H1 (cell line): ENCODE data around the gene DIPK1B. TPM values are rescaled to one million over a fixed set of nuclear protein-coding genes. Genes with fewer than 3 reads are reported as not detected.

Experiments
- CTCF ChIA-PET: fragments of 300-600 bp; sonication (Branson Sonifier 250); formaldehyde crosslinking; loops from one replicate; lab custom pipeline; 2021; ENCODE audit not compliant: partially characterized antibody; lab: Charles Lee
- POLR2A ChIA-PET: fragments of 300-600 bp; sonication (Branson Sonifier 250); formaldehyde crosslinking; loops from one replicate; lab custom pipeline; 2021; ENCODE audit warnings: inconsistent platforms; ENCODE audit not compliant: partially characterized antibody; lab: Charles Lee
- DNase-seq, 2 experiments: peaks; one replicate each; pipeline versions ENCODE4 v3.0.0 to v3.0.0-alpha.2; 2010 to 2022; ENCODE audit warnings: low spot score in 2 of 2, low read depth in 1 of 2, mixed read lengths in 1 of 2
- FAIRE-seq: peaks from 2 replicates; lab custom pipeline; 2011; peaks lifted over from hg19 to GRCh38; lab: Jason Lieb, UNC
- H2AFZ ChIP-seq: 2 replicates; pipeline ENCODE4 v1.8.1; 2012; ENCODE audit warnings: low read length, inconsistent platforms
- H2AK5ac ChIP-seq: 2 replicates; pipeline ENCODE4 v1.6.1; 2013; ENCODE audit warnings: low read depth, low read length
- H2BK120ac ChIP-seq: replicated peaks from 2 replicates; pipeline ENCODE3; 2013; ENCODE audit warnings: low read depth, low read length, inconsistent platforms
- H2BK12ac ChIP-seq: 2 replicates; pipeline ENCODE4 v1.6.1; 2013; ENCODE audit warnings: low read depth, low read length
- H2BK15ac ChIP-seq: 2 replicates; pipeline ENCODE4 v1.6.1; 2013; ENCODE audit warnings: low read length
- H2BK20ac ChIP-seq: 2 replicates; pipeline ENCODE4 v1.6.1; 2013; ENCODE audit warnings: low read length
- H2BK5ac ChIP-seq: 2 replicates; pipeline ENCODE4 v1.6.1; 2013; ENCODE audit warnings: low read depth, low read length
- H3K14ac ChIP-seq: 2 replicates; pipeline ENCODE4 v1.6.1; 2013; ENCODE audit warnings: inconsistent platforms; ENCODE audit not compliant: insufficient read length
- H3K18ac ChIP-seq: 2 replicates; pipeline ENCODE4 v1.6.1; 2013; ENCODE audit warnings: low read length; ENCODE audit errors: extremely low read depth
- H3K23ac ChIP-seq: 2 replicates; pipeline ENCODE4 v1.6.1; 2013; ENCODE audit warnings: inconsistent platforms; ENCODE audit not compliant: insufficient read length
- H3K23me2 ChIP-seq: 2 replicates; pipeline ENCODE4 v1.6.1; 2013; ENCODE audit warnings: low read depth, low read length
- H3K27ac ChIP-seq: 2 replicates; pipeline ENCODE4 v1.6.1; 2011; ENCODE audit warnings: low read depth, low read length, inconsistent platforms
- H3K27me3 ChIP-seq, 4 experiments: replicated peaks in 1 of 4; 1 replicate in 1 of 4; 2 replicates in 3 of 4; pipeline versions ENCODE4 v1.6.1 to v1.8.1; 2011 to 2013; ENCODE audit warnings: low read length in 3 of 4, mild to moderate bottlenecking in 3 of 4, inconsistent platforms in 2 of 4, mixed read lengths in 2 of 4, moderate library complexity in 1 of 4; ENCODE audit not compliant: control insufficient read depth in 3 of 4, insufficient read depth in 3 of 4; ENCODE audit errors: extremely low read depth in 1 of 4
- H3K36me3 ChIP-seq, 4 experiments: 2 replicates each; pipeline versions ENCODE4 v1.6.1 to v1.8.1; 2011 to 2013; ENCODE audit warnings: mild to moderate bottlenecking in 4 of 4, low read length in 3 of 4, moderate library complexity in 2 of 4, control low read depth in 1 of 4, inconsistent platforms in 1 of 4; ENCODE audit not compliant: insufficient read depth in 4 of 4, control insufficient read depth in 2 of 4
- H3K4ac ChIP-seq: replicated peaks from 2 replicates; pipeline ENCODE3; 2013; ENCODE audit warnings: low read length, low read depth, mixed read lengths, inconsistent platforms; ENCODE audit not compliant: insufficient read length
- H3K4me1 ChIP-seq, 4 experiments: replicated peaks in 1 of 4; 1 replicate in 1 of 4; 2 replicates in 3 of 4; pipeline versions ENCODE4 v1.6.1 to v1.8.1; 2011 to 2013; ENCODE audit warnings: low read length in 3 of 4, inconsistent platforms in 2 of 4, mixed read lengths in 1 of 4; ENCODE audit not compliant: insufficient read depth in 4 of 4, control insufficient read depth in 3 of 4
- H3K4me2 ChIP-seq, 2 experiments: 2 replicates each; pipeline versions ENCODE4 v1.6.1 to v1.8.1; 2011 to 2013; ENCODE audit warnings: low read depth in 2 of 2, low read length in 2 of 2, control low read depth in 1 of 2, inconsistent platforms in 1 of 2, mild to moderate bottlenecking in 1 of 2; ENCODE audit not compliant: insufficient read depth in 1 of 2
- H3K4me3 ChIP-seq, 4 experiments: fragments of 200-600, 300-600 bp in 1 of 4; sonication (generic), shearing (Covaris generic), sonication (Bioruptor Twin) in 1 of 4; 2 replicates each; pipeline versions ENCODE4 v1.5.1 to v1.8.1; 2011 to 2016; ENCODE audit warnings: low read length in 4 of 4, low read depth in 3 of 4, control low read depth in 2 of 4, inconsistent platforms in 2 of 4, mild to moderate bottlenecking in 2 of 4, mixed read lengths in 1 of 4, moderate library complexity in 1 of 4; ENCODE audit not compliant: insufficient read depth in 2 of 4; ENCODE audit errors: extremely low read depth in 1 of 4
- H3K56ac ChIP-seq: replicated peaks from 2 replicates; pipeline ENCODE3; 2013; ENCODE audit warnings: low read depth, mild to moderate bottlenecking, mixed read lengths, low read length, inconsistent platforms; ENCODE audit not compliant: insufficient read length
- H3K79me1 ChIP-seq: 2 replicates; pipeline ENCODE4 v1.6.1; 2013; ENCODE audit warnings: low read depth, low read length, control low read depth
- H3K79me2 ChIP-seq, 2 experiments: 2 replicates each; pipeline versions ENCODE4 v1.6.1 to v1.8.1; 2012 to 2013; ENCODE audit warnings: low read length in 2 of 2, mild to moderate bottlenecking in 2 of 2, inconsistent platforms in 1 of 2; ENCODE audit not compliant: insufficient read depth in 2 of 2, control insufficient read depth in 1 of 2
- H3K9ac ChIP-seq, 4 experiments: replicated peaks in 1 of 4; 1 replicate in 1 of 4; 2 replicates in 3 of 4; pipeline versions ENCODE4 v1.6.1 to v1.8.1; 2011 to 2013; ENCODE audit warnings: low read depth in 3 of 4, low read length in 3 of 4, control low read depth in 2 of 4, mild to moderate bottlenecking in 2 of 4, moderate library complexity in 2 of 4, inconsistent platforms in 1 of 4; ENCODE audit errors: extremely low read depth in 1 of 4
- H3K9me3 ChIP-seq, 2 experiments: 2 replicates each; pipeline versions ENCODE4 v1.6.1 to v1.8.1; 2012 to 2013; ENCODE audit warnings: mild to moderate bottlenecking in 2 of 2, moderate library complexity in 2 of 2, control low read depth in 1 of 2, inconsistent platforms in 1 of 2, low read depth in 1 of 2, low read length in 1 of 2, mixed read lengths in 1 of 2; ENCODE audit not compliant: insufficient read depth in 2 of 2
- H4K20me1 ChIP-seq, 2 experiments: replicated peaks in 1 of 2; 2 replicates each; pipeline versions ENCODE3 to v1.8.1; 2011 to 2013; ENCODE audit warnings: inconsistent platforms in 2 of 2, low read length in 2 of 2, mild to moderate bottlenecking in 1 of 2; ENCODE audit not compliant: insufficient read depth in 2 of 2, control insufficient read depth in 1 of 2
- H4K5ac ChIP-seq: 2 replicates; pipeline ENCODE4 v1.6.1; 2013; ENCODE audit warnings: low read length, low read depth, mixed read lengths, inconsistent platforms; ENCODE audit not compliant: insufficient read length
- H4K8ac ChIP-seq: 2 replicates; pipeline ENCODE4 v1.8.0; 2013; ENCODE audit warnings: mild to moderate bottlenecking, moderate library complexity, low read length, inconsistent platforms; ENCODE audit not compliant: insufficient read depth; ENCODE audit errors: extremely low read depth
- H4K91ac ChIP-seq: replicated peaks from 2 replicates; pipeline ENCODE3; 2013; ENCODE audit warnings: low read length, mixed read lengths, inconsistent platforms; ENCODE audit not compliant: insufficient read length
- KDM1A ChIP-seq: fragments of 200-600, 300-600 bp; sonication (generic); IDR thresholded peaks from 2 replicates; pipeline ENCODE4 v1.7.1; 2016; ENCODE audit warnings: mild to moderate bottlenecking, low read length, borderline replicate concordance
- KDM4A ChIP-seq: IDR thresholded peaks from one replicate; pipeline ENCODE4 v1.7.1; 2012; ENCODE audit warnings: low read depth, mild to moderate bottlenecking, moderate library complexity, low read length, inconsistent platforms; ENCODE audit not compliant: severe bottlenecking
- WGBS, 2 experiments: shearing (Covaris generic) in 1 of 2; methylation state at CpG; one replicate each; pipeline versions ENCODE4 v1.1.6 to v1.1.7; 2013 to 2015; ENCODE audit warnings: low lambda C conversion rate in 2 of 2, mixed read lengths in 2 of 2, inconsistent platforms in 1 of 2, low coverage in 1 of 2, missing lambda C conversion rate in 1 of 2; ENCODE audit not compliant: insufficient replicate concordance in 2 of 2, insufficient coverage in 1 of 2, insufficient read length in 1 of 2; ENCODE audit errors: extremely low coverage in 1 of 2, missing lambda C conversion rate in 1 of 2; 5-methylcytosine and 5-hydroxymethylcytosine counted together
- polyA plus RNA-seq, 7 experiments: library from polyadenylated mRNA; depleted of rRNA in 3 of 7; stranded (reverse) in 5 of 7; unstranded in 2 of 7; fragments of >200 nt in 5 of 7; fragments of 200-250 nt in 2 of 7; gene quantifications; 1 replicate in 5 of 7; 2 replicates in 1 of 7; 4 replicates in 1 of 7; pipeline versions ENCODE4 v1.2.1 to v1.2.3, GENCODE V29; 2011 to 2013; ENCODE audit warnings: missing spikeins in 2 of 7, mixed read lengths in 2 of 7
- total RNA-seq: library from RNA; stranded (reverse); fragmentation: NEBNext Ultra II Directional; extraction: Animal tissue kit (Norgen Biotek cat#: 25700); gene quantifications from 2 replicates; pipeline ENCODE4 v1.2.1, GENCODE V29; 2021
- TF ChIP-seq, protein P1 (sequence below): IDR thresholded peaks from 2 replicates; pipeline ENCODE4 v1.6.1; 2011; ENCODE audit warnings: low read length, improper control_type of control experiment

DIPK1B gene
- total and polyA plus RNA-seq, 2 of the 8 experiments (the other 6 are each of a cell fraction or from before 2014, with no cell fraction given) = 32.3 to 64.8 TPM

DNA sequence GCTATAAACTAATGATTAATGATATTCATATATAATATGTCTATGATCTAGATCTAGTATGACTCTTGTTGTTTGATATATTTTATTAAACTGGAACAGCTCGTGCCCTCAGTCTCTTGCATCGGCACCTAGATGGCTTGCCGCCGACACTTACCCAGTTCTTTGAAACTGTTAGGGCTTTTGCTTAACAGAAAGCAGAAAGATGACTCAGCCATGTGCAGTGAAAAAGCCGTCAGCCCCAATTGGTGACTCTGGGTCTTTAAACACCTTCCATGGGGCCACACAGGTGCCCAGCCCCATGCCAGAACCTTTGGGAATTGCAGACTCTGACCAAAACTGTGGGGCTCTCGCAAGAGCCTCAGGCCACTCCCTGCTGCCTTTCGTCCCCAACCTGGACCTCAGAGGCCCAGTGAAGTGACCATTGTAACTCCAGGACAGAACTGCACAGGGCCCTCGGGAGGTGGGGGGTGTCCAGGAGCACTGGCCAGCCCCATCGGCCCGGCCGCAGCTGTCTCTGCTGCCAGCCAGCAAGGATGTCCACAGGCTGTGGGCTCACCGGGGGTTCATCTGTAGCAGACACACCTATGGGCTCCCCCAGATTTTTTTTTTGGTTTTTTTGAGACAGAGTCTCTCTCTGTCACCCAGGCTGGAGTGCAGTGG, 22.6 kb downstream of the DIPK1B start:
- peaks cover 0 to 4% of the 10 kb centered on the region in 2 experiments; a peak in 1 of 4 replicates for H3K79me2 ChIP-seq
- ChIA-PET CTCF (interaction anchor here (0.7 kb wide), 1 partner anchor 361 kb away, joined by 3 read pairs; no protein-coding TSS in a partner anchor), POLR2A (interaction anchor here (3.3 to 14.1 kb wide), 3 partner anchors 8 to 18 kb away, joined by 24 to 223 read pairs (median 137); partner anchors contain the start of genes DIPK1B, LCN10 and LCN6)
- H2AFZ ChIP-seq = no peak overlapping the region
- no peak overlapping the region for H3K4me2 ChIP-seq
- H2BK15ac ChIP-seq = no peak overlapping the region
- no peak overlapping the region for H3K4ac ChIP-seq
- H3K23me2 ChIP-seq = no peaks in the 10 kb centered on the region
- H3K9me3 ChIP-seq = no peaks in the 10 kb centered on the region; a peak in 1 of 4 replicates
- no peak overlapping the region; the same call in 1 of the 2 replicates for H4K8ac ChIP-seq
- peaks cover 2% of the 10 kb centered on the region; the same call in 1 of the 2 replicates for H3K79me1 ChIP-seq
- no peaks in the 10 kb centered on the region; a peak in 1 of 7 replicates for H3K27me3 ChIP-seq
- no peaks in the 10 kb centered on the region for H3K36me3 ChIP-seq
- no peak overlapping the region for H2BK5ac ChIP-seq
- H2BK120ac ChIP-seq = no peak overlapping the region
- no peak overlapping the region for H3K4me3 ChIP-seq
- H4K5ac ChIP-seq = no peak overlapping the region
- FAIRE-seq = no peak
- H2BK12ac ChIP-seq = no peak overlapping the region
- no peak overlapping the region for H3K18ac ChIP-seq
- H3K14ac ChIP-seq = no peak overlapping the region
- H3K4me1 ChIP-seq = no peaks in the 10 kb centered on the region; a peak in 1 of 7 replicates
- H4K20me1 ChIP-seq = no peaks in the 10 kb centered on the region
- no peak overlapping the region for H2BK20ac ChIP-seq
- H3K23ac ChIP-seq = no peak overlapping the region
- H3K56ac ChIP-seq = no peak overlapping the region
- H3K27ac ChIP-seq = no peak overlapping the region
- H2AK5ac ChIP-seq = no peak overlapping the region
- no peak overlapping the region for H3K9ac ChIP-seq
- WGBS, 2 experiments = 91% methylated on average over 12 of the region's 12 CpGs; no CpG with 5 or more reads in 1 of the 2 experiments
- no peak overlapping the region for H4K91ac ChIP-seq
- no peak for DNase-seq
- TF ChIP-seq KDM1A (no peak), KDM4A (no peak)
- TF ChIP-seq, protein P1, sequence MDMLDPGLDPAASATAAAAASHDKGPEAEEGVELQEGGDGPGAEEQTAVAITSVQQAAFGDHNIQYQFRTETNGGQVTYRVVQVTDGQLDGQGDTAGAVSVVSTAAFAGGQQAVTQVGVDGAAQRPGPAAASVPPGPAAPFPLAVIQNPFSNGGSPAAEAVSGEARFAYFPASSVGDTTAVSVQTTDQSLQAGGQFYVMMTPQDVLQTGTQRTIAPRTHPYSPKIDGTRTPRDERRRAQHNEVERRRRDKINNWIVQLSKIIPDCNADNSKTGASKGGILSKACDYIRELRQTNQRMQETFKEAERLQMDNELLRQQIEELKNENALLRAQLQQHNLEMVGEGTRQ = no peak
